MCF 10A (cell line): ENCODE measurements around the gene ENSA. TPM values are rescaled to one million over a fixed set of nuclear protein-coding genes. Genes with fewer than 3 reads are reported as not detected.

ENCODE experiments used
- Bru-seq: library from RNA; stranded (reverse); fragments of 400-500 nt; gene quantifications from one replicate; lab custom pipeline; 2021; lab: Mats Ljungman, UMichigan
- BruChase-seq, 2 experiments: library from RNA; stranded (reverse); fragments of 400-500 nt; gene quantifications; one replicate each; lab custom pipeline; 2021; lab: Mats Ljungman, UMichigan
- BruUV-seq: library from RNA; stranded (reverse); fragments of 400-500 nt; replicated peaks from 2 replicates; lab custom pipeline; 2021; lab: Mats Ljungman, UMichigan
- CTCF ChIA-PET: fragments of 300-600 bp; sonication (Branson Sonifier 250); formaldehyde crosslinking; extraction: SDS; loops from one replicate; lab custom pipeline; 2021; ENCODE audit warnings: antibody characterized with exemption, inconsistent platforms; lab: Yijun Ruan, JAX
- POLR2A ChIA-PET: fragments of 300-600, 350-650 bp; sonication (Branson Sonifier 250); formaldehyde crosslinking; extraction: SDS; loops from one replicate; lab custom pipeline; 2020; ENCODE audit warnings: antibody characterized with exemption, inconsistent platforms; lab: Yijun Ruan, JAX
- DNase-seq: peaks from one replicate; pipeline ENCODE4 v3.0.0-alpha.2; 2018; ENCODE audit not compliant: unreplicated experiment
- H3K27ac Mint-ChIP-seq: one replicate; pipeline ENCODE4 v1.8.0; 2022; ENCODE audit warnings: mild to moderate bottlenecking, low read depth, mixed read lengths; ENCODE audit not compliant: unreplicated experiment
- H3K27me3 Mint-ChIP-seq: one replicate; pipeline ENCODE4 v1.8.0; 2022; ENCODE audit warnings: mixed read lengths; ENCODE audit not compliant: insufficient read depth, unreplicated experiment
- H3K36me3 Mint-ChIP-seq: one replicate; pipeline ENCODE4 v1.8.0; 2022; ENCODE audit warnings: mild to moderate bottlenecking, moderate library complexity, mixed read lengths; ENCODE audit not compliant: insufficient read depth, unreplicated experiment
- H3K4me1 Mint-ChIP-seq: one replicate; pipeline ENCODE4 v1.8.0; 2022; ENCODE audit warnings: mixed read lengths; ENCODE audit not compliant: insufficient read depth, unreplicated experiment
- H3K4me3 Mint-ChIP-seq: one replicate; pipeline ENCODE4 v1.8.0; 2022; ENCODE audit warnings: mild to moderate bottlenecking, moderate library complexity, mixed read lengths; ENCODE audit not compliant: unreplicated experiment
- H3K9me3 Mint-ChIP-seq: one replicate; pipeline ENCODE4 v1.8.0; 2022; ENCODE audit warnings: mixed read lengths; ENCODE audit not compliant: unreplicated experiment
- intact Hi-C: fragments of 100-400 bp; cut with micrococcal nuclease; formaldehyde crosslinking; loops from 2 replicates; pipeline ENCODE4 v1.14.1; 2022
- long read RNA-seq: library from polyadenylated mRNA; stranded (forward); transcript quantifications from one replicate; pipeline ENCODE4 v2.0.0, GENCODE V29; 2022
- total RNA-seq: library from RNA; stranded (reverse); gene quantifications from 2 replicates; pipeline ENCODE4 v1.2.3, GENCODE V29; 2022
- TF ChIP-seq, protein P1 (sequence below): fragments of 200-600 bp; IDR thresholded peaks from one replicate; pipeline ENCODE4 v1.8.0; 2022; ENCODE audit warnings: antibody characterized with exemption, mild to moderate bottlenecking; ENCODE audit not compliant: unreplicated experiment

Gene ENSA, protein sequence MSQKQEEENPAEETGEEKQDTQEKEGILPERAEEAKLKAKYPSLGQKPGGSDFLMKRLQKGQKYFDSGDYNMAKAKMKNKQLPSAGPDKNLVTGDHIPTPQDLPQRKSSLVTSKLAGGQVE
- 261 and 294 TPM in 2 replicates for total RNA-seq
- percentile 95 among the genes with signal in this experiment for Bru-seq, nascent RNA
- BruChase-seq, experiment 1, labeled RNA remaining after a 6-hour chase = percentile 98 among the genes with signal in this experiment
- BruChase-seq, experiment 2, labeled RNA remaining after a 2-hour chase = percentile 97 among the genes with signal in this experiment
- long read RNA-seq, transcript ENSA-205 (4 exons, 792 nt) = minor isoform, 7 of 276 reads
- long read RNA-seq, transcript ENSA-207 (2 exons, 703 nt) = minor isoform, 16 of 276 reads
- long read RNA-seq, transcript ENSA-201 (3 exons, 2,818 nt) = major isoform, 141 of 276 reads
- long read RNA-seq, transcript ENSA-208 (4 exons, 2,085 nt) = minor isoform, 77 of 276 reads
- long read RNA-seq, partial matches to known transcripts = 1 of 276 reads
- long read RNA-seq, other reads (novel, unspliced or antisense) = 26 of 276 reads

DNA sequence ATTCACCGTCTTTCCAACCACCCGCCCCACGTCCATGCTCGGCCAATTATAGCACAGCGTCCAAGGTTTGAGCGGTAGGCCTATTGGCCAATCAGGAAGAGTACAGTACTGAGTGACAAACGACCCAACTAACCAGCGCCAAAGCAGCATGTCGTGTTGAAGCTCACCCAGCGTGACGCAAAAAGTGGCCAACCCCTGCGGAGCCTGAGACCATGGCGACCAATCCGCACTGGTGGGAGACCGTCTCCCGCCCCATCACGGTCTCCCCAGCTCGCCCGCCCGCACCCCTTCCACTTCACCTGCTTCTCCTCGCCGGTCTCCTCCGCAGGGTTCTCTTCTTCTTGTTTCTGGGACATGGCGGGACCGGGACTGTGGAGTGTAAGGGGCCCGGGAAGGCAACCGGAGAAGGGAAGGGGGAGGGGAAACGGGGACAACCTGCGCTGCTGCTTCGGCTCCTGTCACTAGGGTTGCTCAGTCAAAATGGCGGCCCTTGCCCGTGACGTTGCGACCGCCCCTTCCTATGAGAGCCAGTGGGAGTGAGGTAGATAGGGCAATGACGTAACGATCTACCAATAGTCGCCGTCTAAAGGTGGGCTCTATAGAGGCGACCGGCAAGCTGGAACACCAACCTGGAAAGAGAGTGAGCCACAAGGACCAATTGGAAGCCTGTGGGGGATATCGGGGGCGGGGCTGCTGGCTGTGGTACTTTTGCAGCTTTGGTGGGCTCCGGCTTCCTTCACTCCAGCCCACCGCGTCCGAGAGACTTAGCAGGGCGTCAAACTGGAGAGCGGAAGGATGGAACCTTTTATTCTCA, at the start of gene ENSA:
TSS of gene ENSA (minus strand) at position 498 of the 814 bp plus-strand sequence. CDS start at position 356, 142 bp downstream.
- no TSS peak for BruUV-seq
- intact Hi-C loops = loop anchor here (1.0 to 5.0 kb wide), 4 partner anchors 18 to 348 kb away; partner anchors contain the start of gene GOLPH3L
- Mint-ChIP-seq H3K4me1 (peaks cover 44% of the 10 kb centered on the region), H3K9me3 (no peaks in the 10 kb centered on the region), H3K27ac (no peak within 1 kb of the TSS), H3K4me3 (no peak within 1 kb of the TSS), H3K36me3 (peaks cover 9% of the 10 kb centered on the region), H3K27me3 (no peaks in the 10 kb centered on the region)
- POLR2A ChIA-PET = interaction anchor here (0.5 to 25.5 kb wide), 31 partner anchors 9 to 383 kb away, joined by 3 to 1125 read pairs (median 5); partner anchors contain the start of genes ARNT, CTSK, FALEC and GOLPH3L
- CTCF ChIA-PET = interaction anchor here (0.7 to 1.6 kb wide), 7 partner anchors 8 to 184 kb away, joined by 3 to 7 read pairs (median 5); no protein-coding TSS in a partner anchor
- TF ChIP-seq, protein P1, sequence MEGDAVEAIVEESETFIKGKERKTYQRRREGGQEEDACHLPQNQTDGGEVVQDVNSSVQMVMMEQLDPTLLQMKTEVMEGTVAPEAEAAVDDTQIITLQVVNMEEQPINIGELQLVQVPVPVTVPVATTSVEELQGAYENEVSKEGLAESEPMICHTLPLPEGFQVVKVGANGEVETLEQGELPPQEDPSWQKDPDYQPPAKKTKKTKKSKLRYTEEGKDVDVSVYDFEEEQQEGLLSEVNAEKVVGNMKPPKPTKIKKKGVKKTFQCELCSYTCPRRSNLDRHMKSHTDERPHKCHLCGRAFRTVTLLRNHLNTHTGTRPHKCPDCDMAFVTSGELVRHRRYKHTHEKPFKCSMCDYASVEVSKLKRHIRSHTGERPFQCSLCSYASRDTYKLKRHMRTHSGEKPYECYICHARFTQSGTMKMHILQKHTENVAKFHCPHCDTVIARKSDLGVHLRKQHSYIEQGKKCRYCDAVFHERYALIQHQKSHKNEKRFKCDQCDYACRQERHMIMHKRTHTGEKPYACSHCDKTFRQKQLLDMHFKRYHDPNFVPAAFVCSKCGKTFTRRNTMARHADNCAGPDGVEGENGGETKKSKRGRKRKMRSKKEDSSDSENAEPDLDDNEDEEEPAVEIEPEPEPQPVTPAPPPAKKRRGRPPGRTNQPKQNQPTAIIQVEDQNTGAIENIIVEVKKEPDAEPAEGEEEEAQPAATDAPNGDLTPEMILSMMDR = no peak
- peak; percentile 100 for DNase-seq

DNA sequence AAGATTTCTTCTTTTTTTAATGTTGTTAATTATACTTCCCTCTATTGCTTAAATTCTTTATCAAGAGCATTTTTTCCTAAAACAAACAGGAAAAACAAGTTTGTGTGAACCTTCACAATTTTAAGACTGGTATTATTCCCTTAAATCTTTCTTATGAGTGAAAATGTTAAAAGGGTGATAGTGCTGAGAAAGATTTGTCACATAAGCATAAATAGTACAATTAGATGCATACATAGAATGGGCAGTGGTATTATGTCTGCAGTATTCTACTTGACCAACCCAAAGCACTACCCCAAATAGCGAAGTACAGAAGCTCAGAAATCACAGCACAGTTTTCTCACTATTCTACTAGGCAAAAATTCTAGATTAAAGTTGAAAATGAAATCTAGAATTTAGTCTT, 49.6 kb upstream of the ENSA start:
- H3K4me3 Mint-ChIP-seq = no peak overlapping the region
- H3K4me1 Mint-ChIP-seq = no peaks in the 10 kb centered on the region
- H3K27me3 Mint-ChIP-seq = no peaks in the 10 kb centered on the region
- TF ChIP-seq, protein P1 = no peak
- POLR2A ChIA-PET = interaction anchor here (0.7 to 1.3 kb wide), 3 partner anchors 14 to 51 kb away, joined by 4 to 10 read pairs (median 4); partner anchors contain the start of gene GOLPH3L
- H3K9me3 Mint-ChIP-seq = no peaks in the 10 kb centered on the region
- H3K36me3 Mint-ChIP-seq = peaks cover 70% of the 10 kb centered on the region
- CTCF ChIA-PET = interaction anchor here (0.5 to 1.0 kb wide), 4 partner anchors 13 to 299 kb away, joined by 3 to 5 read pairs (median 4); no protein-coding TSS in a partner anchor
- H3K27ac Mint-ChIP-seq = no peak overlapping the region
- intact Hi-C loops = no loop called here
- no peak for DNase-seq
- no TSS peak for BruUV-seq

DNA sequence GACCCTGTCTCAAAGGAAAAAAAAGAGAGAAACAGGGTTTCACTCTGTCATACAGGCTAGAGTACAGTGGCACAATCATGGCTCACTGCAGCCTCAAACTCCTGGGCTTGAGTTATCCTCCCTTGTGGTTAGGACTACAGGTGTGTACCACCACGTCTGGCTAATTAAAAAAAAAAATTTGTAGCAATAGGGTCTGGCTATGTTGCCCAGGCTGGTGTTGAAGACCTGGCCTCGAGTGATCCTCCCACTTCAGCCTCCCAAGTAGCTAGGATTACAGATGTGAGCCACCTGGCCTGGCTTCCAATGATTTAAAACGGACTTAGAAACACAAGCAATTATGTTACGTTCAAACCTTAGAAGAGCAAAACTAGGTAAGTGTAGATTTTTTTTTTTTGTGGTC, 45.5 kb upstream of the ENSA start:
- BruUV-seq = no TSS peak
- no peak for DNase-seq
- TF ChIP-seq, protein P1 = no peak
- Mint-ChIP-seq H3K4me1 (no peaks in the 10 kb centered on the region), H3K9me3 (no peaks in the 10 kb centered on the region), H3K27ac (no peak overlapping the region), H3K27me3 (no peaks in the 10 kb centered on the region), H3K36me3 (peaks cover 86% of the 10 kb centered on the region), H3K4me3 (no peak overlapping the region)
- ChIA-PET POLR2A (interaction anchor here (1.4 to 1.7 kb wide), 3 partner anchors 9 to 46 kb away, joined by 4 to 6 read pairs (median 5); no protein-coding TSS in a partner anchor), CTCF (interaction anchor here (1.0 kb wide), 1 partner anchor 115 kb away, joined by 4 read pairs; no protein-coding TSS in a partner anchor)
- intact Hi-C loops = no loop called here
